ENCODE data around the gene CES5A. TPM values are rescaled to one million over a fixed set of nuclear protein-coding genes. Genes with fewer than 3 reads are reported as not detected.

Gene CES5A
- total and polyA plus RNA-seq, 2 of the 8 experiments (the other 6 are each of a cell fraction or from before 2014, with no cell fraction given), result not detected

DNA sequence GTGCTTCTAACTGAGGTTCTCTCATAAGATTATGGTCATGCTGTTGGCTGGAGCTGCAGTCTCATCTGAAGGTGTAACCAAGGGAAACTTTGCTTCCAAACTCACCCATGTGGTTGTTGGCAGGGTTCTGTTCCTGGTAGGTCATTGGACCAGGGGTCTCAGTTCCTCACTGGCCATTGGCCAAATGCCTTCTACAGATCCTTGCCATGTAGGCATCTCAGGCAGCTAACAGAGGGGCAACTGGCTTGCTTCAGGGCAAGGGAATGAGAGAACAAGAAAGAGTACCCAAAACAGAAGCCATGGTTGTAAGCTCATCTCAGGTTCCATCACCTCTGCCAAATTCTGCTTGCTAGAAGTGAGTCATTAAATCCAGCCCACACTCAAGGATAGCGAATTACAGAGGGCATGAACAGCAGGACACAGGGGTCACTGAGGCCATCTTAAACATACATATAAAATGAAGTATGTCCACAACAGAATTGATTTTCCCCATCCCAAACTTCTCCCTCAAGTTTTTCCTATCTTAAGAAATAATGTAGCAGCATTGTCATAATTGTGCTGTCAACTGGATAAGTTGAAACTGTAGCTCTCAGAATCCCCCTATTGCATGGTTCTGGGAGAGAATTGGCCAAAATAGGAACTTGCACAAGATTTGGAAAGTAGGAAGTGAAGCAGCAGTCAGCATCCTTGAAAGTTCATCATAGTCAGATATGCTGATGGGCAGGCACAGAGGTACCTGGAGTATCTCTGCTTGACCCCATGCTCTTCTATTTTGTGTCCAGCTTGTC is 42.4 kb upstream of the CES5A start:
- Histone ChIP-seq H2BK12ac (ENCODE audit: low read depth, low read length) (no peak overlapping the region), H2AK5ac (ENCODE audit: low read depth, low read length) (no peak overlapping the region), H3K56ac (replicated peaks; ENCODE audit: insufficient read length, low read depth, low read length) (no peak overlapping the region), H3K14ac (ENCODE audit: insufficient read length) (no peak overlapping the region), H4K91ac (replicated peaks; ENCODE audit: insufficient read length, low read length) (no peak overlapping the region), H2AFZ (ENCODE audit: low read length) (no peak overlapping the region), H2BK120ac (replicated peaks; ENCODE audit: low read depth, low read length) (no peak overlapping the region), H4K8ac (ENCODE audit: extremely low read depth, insufficient read depth, low read length) (no peak overlapping the region), H4K20me1 (replicated peaks in 1 of 2; ENCODE audit: control insufficient read depth in 1 of 2, insufficient read depth in 2 of 2, low read length in 2 of 2) (no peaks in the 10 kb centered on the region), H2BK20ac (ENCODE audit: low read length) (no peak overlapping the region), H3K27ac (ENCODE audit: low read depth, low read length) (no peak overlapping the region), H3K4me1 (replicated peaks in 1 of 4; ENCODE audit: control insufficient read depth in 3 of 4, insufficient read depth in 4 of 4, low read length in 3 of 4) (no peaks in the 10 kb centered on the region), H3K36me3 (ENCODE audit: control insufficient read depth in 2 of 4, insufficient read depth in 4 of 4, low read length in 3 of 4) (no peaks in the 10 kb centered on the region), H3K23ac (ENCODE audit: insufficient read length) (no peak overlapping the region), H3K9me3 (ENCODE audit: insufficient read depth in 2 of 2, low read depth in 1 of 2, low read length in 1 of 2) (no peaks in the 10 kb centered on the region), H2BK5ac (ENCODE audit: low read depth, low read length) (no peak overlapping the region), H4K5ac (ENCODE audit: insufficient read length, low read depth, low read length) (no peak overlapping the region), H2BK15ac (ENCODE audit: low read length) (no peak overlapping the region), H3K79me1 (ENCODE audit: low read depth, low read length) (no peaks in the 10 kb centered on the region), H3K4me2 (ENCODE audit: insufficient read depth in 1 of 2, low read depth in 2 of 2, low read length in 2 of 2) (no peak overlapping the region), H3K23me2 (ENCODE audit: low read depth, low read length) (no peaks in the 10 kb centered on the region), H3K18ac (ENCODE audit: extremely low read depth, low read length) (no peak overlapping the region), H3K9ac (replicated peaks in 1 of 4; ENCODE audit: extremely low read depth in 1 of 4, low read depth in 3 of 4, low read length in 3 of 4) (no peak overlapping the region), H3K27me3 (replicated peaks in 1 of 4; ENCODE audit: control insufficient read depth in 3 of 4, extremely low read depth in 1 of 4, insufficient read depth in 3 of 4, low read length in 3 of 4) (no peaks in the 10 kb centered on the region), H3K79me2 (ENCODE audit: control insufficient read depth in 1 of 2, insufficient read depth in 2 of 2, low read length in 2 of 2) (no peaks in the 10 kb centered on the region), H3K4ac (replicated peaks; ENCODE audit: insufficient read length, low read depth, low read length) (no peak overlapping the region), H3K4me3 (ENCODE audit: extremely low read depth in 1 of 4, insufficient read depth in 2 of 4, low read depth in 3 of 4, low read length in 4 of 4) (no peak overlapping the region)
- FAIRE-seq (no peak), DNase-seq (ENCODE audit: low read depth in 1 of 2, low spot score in 2 of 2) (no peak)
- CTCF ChIA-PET (ENCODE audit: partially characterized antibody), result interaction anchor here (0.7 to 1.8 kb wide), 3 partner anchors 22 to 1493 kb away, joined by 3 to 4 read pairs (median 3); no protein-coding TSS in a partner anchor
- POLR2A ChIA-PET (ENCODE audit: partially characterized antibody), result no interaction called here
- WGBS, 2 experiments (ENCODE audit: extremely low coverage in 1 of 2, insufficient coverage in 1 of 2, insufficient read length in 1 of 2, insufficient replicate concordance in 2 of 2, low coverage in 1 of 2, low lambda C conversion rate in 2 of 2, missing lambda C conversion rate in 1 of 2), result 85% methylated on average over 1 of the region's 1 CpG; no CpG with 5 or more reads in 1 of the 2 experiments
- TF ChIP-seq NANOG (IDR thresholded peaks at IDR 0.05; ENCODE audit: insufficient read depth, low read depth, low read length, poor library complexity, severe bottlenecking) (no peak), GABPA (IDR thresholded peaks at IDR 0.05; ENCODE audit: borderline replicate concordance, insufficient read depth, low read length) (no peak), NRF1 (IDR thresholded peaks at IDR 0.05; ENCODE audit: low read depth, low read length) (no peak), POLR2A (IDR thresholded peaks at IDR 0.05; ENCODE audit: control extremely low read depth in 1 of 2, low read depth in 2 of 2, low read length in 2 of 2) (no peak), GTF2F1 (IDR thresholded peaks at IDR 0.05; ENCODE audit: borderline replicate concordance, low read depth, low read length) (no peak), HDAC6 (IDR thresholded peaks at IDR 0.05; ENCODE audit: low read depth, low read length) (no peak), RNF2 (IDR thresholded peaks at IDR 0.05; ENCODE audit: borderline replicate concordance, low read depth, low read length, missing control alignments, poor library complexity, severe bottlenecking) (no peak), TBP (IDR thresholded peaks at IDR 0.05; ENCODE audit: low read depth, low read length) (no peak), FOSL1 (IDR thresholded peaks at IDR 0.05; ENCODE audit: insufficient read depth, low read depth, low read length) (no peak), MAFK (IDR thresholded peaks at IDR 0.05; ENCODE audit: low read depth, low read length) (no peak), CEBPB (IDR thresholded peaks at IDR 0.05; ENCODE audit: low read depth, low read length) (no peak), POLR2AphosphoS5 (IDR thresholded peaks at IDR 0.05; ENCODE audit: low read depth, low read length) (no peak)
- TF ChIP-seq, protein P1, sequence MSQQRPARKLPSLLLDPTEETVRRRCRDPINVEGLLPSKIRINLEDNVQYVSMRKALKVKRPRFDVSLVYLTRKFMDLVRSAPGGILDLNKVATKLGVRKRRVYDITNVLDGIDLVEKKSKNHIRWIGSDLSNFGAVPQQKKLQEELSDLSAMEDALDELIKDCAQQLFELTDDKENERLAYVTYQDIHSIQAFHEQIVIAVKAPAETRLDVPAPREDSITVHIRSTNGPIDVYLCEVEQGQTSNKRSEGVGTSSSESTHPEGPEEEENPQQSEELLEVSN (IDR thresholded peaks at IDR 0.05), result no peak

Data from H1 (cell line).